ENCODE results near the gene SMC3. TPM values are rescaled to one million over a fixed set of nuclear protein-coding genes. Genes with fewer than 3 reads are reported as not detected.
"Not testable (repeated sequence)": the region's sequence is repeated elsewhere in the genome, so short reads cannot be mapped to it uniquely, and the experiment has no call there.

SMC3 gene
- total RNA-seq, 1 donor from 2014 or later: 18.4 TPM

DNA sequence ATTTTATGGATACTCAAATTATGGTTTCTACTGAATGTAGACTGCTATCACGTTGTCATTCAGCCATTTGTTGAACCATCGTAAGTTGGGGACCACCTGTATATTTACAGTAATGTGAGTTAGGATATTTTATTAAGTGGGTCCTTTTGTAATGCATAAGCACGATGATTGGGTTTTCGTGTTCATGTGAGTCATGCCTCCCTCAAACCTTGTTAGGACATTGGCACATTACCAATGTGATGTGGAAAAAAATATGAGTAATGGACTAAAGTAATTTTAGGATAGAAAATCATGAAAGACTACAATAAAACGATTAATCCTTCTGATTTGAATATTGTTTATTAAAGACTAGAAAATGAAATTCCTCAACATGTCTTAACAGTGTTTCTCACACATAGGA is 8.7 kb downstream of the SMC3 start:
- peak; percentile 72 to 74 for DNase-seq (ENCODE audit: low read depth in 2 of 2)

DNA sequence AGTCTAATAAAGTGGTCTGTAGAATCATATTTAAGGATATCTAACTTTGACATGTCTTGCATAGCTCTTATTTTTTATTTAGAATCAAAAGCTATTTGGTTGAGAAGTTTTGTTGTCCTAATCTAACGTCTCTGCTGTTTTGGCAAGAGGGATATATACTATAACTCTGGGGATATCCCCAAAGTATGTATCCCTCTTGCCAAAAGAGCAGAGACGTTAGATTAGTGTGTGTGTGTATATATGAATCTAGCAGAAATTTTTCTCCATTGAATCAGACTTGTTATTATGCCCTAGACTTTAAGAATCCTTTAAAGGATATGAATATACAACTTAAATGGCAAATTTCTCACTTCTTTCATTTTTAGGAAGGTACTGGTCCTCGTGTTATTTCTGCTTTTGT is 9.6 kb downstream of the SMC3 start:
- DNase-seq (ENCODE audit: low read depth in 2 of 2): no peak

DNA sequence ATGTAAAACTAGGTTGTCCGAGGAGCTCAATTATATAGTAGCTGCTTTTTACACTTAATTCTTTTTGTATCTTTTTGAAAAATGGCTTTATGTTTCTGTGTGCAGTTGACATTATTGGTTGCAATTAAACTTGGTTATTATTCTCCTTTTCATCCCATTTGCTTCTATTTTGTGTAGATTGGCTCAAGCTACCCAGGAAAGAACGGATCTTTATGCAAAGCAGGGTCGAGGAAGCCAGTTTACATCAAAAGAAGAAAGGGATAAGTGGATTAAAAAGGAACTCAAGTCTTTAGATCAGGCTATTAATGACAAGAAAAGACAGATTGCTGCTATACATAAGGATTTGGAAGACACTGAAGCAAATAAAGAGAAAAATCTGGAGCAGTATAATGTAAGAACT is 16.5 kb downstream of the SMC3 start:
- DNase-seq (ENCODE audit: low read depth in 2 of 2): no peak

DNA sequence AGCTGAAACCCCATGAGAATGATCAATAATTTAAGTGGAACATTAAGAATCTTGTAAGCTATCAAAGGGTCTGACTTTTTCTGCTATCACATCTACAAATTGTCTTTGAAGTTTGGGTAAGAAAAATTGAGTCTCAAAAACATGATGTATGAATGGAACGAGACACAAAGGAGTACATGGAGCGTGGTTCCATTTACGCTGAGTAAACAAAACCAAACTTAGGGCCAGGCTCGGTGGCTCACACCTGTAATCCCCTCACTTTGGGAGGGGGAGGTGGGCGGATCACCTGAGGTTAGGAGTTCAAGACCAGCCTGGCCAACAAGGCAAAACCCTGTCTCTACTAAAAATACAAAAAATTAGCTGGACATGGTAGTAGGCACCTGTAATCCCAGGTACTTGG is 24.3 kb downstream of the SMC3 start:
- no peak for DNase-seq (ENCODE audit: low read depth in 2 of 2)

DNA sequence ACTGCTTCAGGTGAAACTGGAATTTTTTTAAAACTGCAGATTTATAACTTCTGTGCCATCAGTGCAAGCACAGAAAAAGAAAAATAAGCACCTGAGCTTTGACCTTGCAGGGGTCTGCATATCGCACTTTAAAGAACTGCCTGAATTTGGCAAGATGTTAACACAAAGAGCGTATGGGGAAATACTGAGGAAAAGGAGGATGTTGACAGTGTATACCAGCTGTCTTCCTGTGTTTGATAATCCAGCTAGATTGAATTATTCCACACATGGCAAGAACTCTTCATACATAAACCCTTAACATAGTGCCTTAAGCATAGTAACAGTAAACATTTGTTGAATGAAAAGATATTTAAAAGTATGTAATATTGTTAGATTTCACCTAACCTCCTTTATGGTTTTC is 30.0 kb downstream of the SMC3 start:
- peak in 1 of 2 donors; percentile 41 for DNase-seq (ENCODE audit: low read depth in 2 of 2)

DNA sequence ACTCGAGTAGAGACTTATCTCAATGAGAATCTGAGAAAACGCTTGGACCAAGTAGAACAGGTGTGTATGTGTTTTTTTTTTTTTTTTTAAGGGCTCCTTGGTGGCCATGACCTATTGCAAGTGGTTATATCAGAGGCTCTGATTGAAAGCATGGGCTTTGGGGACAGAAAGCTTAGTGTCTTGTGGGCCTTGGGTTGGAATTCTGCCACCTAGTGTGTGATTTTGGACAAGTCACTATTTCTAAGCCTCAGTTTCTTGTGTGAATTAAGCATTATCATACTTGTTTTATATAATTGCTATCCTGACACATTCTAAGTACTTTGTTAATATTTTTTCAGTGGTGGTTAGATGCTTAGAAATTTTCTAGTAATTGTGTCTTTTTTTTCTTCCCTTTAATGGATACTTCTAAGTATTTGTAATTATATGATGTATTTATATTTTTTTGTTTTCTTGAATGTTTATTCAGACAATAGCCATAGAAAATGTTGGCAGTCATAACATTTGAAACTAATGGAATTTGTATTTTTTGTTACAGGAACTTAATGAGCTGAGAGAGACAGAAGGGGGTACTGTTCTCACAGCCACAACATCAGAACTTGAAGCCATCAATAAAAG is 33.1 kb downstream of the SMC3 start:
- peak; percentile 70 to 78 for DNase-seq (ENCODE audit: low read depth in 2 of 2)

DNA sequence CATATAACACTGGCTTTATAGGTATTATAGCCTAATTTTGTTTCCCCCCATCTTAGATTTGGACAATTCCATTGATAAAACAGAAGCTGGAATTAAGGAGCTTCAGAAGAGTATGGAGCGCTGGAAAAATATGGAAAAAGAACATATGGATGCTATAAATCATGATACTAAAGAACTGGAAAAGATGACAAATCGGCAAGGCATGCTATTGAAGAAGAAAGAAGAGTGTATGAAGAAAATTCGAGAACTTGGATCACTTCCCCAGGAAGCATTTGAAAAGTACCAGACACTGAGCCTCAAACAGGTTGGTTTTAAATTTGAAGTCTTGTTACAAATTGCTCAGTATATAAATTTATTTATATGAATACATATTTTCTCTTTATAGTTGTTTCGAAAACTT is 34.1 kb downstream of the SMC3 start:
- no peak for DNase-seq (ENCODE audit: low read depth in 2 of 2)

DNA sequence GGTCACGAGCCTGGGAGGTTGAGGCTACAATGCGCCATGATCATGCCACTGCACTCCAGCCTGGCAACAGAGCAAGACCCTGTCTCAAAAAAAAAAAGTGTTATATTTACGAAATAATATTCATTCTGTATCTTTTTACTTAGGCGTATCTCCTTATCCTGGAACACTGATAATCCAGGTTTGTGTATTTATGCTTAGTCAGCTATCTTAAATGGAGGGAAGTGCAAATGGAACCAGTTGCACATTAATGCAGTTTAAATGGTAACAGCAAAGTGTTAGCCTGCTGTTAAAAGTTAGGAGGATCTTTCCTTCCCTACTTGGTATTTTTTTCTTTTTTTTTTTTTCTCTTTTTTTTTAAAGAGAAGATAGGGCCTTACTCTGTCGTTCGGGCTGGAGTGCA is 40.6 kb downstream of the SMC3 start:
- no peak for DNase-seq (ENCODE audit: low read depth in 2 of 2)

DNA sequence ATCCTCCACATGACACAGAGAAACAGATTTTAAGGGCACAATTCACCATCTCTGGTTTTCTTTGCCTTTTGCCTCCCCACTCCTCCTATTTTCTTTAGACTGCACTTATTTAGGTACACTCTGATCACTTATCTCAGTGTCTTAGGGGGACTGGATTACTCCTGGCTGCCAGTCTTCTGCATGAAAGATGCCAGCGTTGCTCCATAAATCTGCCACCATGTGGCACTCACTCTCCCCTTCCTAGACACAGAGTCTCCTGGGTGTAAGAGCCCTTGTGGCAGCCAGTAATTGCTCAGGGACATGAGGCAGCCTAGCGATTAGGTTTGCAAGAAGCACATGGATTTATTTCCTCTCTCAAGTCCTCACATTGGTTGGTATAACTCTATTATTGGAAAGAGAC is 42.1 kb downstream of the SMC3 start:
- no peak for DNase-seq (ENCODE audit: low read depth in 2 of 2)

DNA sequence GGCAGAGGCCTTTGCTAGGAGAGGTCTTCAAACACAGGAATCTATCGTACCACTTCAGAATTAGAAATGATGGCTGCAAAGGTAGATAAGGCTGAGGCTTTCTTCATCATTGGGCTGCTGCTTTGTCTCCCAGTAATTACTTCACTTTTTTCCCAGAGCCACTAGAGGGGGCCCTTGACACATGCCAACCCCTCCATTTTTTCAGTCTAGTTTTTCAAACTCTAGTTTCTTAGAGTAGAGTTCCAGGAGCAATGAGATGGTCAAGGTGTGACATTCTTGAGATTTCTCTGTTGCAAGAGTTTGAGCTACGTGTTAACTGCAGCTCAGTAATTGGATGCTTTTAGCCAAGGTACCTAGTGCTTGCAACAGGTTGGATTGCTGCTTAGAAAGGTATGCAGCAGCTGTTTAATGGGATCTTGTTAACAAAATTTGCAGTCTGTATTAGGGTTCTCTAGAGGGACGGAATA is 42.8 kb downstream of the SMC3 start:
- DNase-seq (ENCODE audit: low read depth in 2 of 2): peak; percentile 21 to 55

DNA sequence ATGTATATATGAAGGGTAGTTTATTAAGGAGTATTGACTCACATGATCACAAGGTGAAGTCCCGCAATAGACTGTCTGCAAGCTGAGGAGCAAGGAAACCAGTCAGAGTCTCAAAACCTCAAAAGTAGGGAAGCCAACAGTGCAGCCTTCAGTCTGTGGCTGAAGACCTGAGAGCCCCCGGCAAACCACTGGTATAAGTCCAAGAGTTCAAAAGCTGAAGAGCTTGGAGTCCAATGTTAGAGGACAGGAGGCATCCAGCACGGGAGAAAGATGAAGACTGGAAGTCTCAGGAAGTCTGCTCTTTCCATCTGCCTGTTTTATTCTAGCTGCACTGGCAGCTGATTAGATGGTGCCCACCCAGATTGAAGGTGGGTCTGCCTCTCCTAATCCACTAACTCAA is 43.3 kb downstream of the SMC3 start:
- DNase-seq (ENCODE audit: low read depth in 2 of 2): not testable (repeated sequence)

DNA sequence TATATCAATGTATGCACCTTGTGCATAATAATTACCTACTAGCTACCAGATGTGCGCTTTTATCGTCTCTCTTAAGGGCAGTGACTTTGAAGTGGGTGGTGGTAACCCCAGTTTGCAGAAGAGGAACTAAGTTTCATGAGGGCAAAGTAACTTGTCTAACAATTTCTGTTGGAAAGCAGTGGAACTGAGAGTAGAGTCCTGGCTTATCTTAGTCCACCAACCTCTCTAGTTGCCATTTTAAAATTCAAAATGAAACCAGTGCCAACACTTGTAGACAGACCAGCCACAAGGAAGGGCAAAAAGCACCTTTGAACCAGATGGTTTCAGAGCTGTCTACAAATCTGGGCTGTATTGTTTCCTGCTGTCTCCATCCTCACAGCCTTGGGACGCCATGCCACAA is 44.6 kb downstream of the SMC3 start:
- no peak for DNase-seq (ENCODE audit: low read depth in 2 of 2)

DNA sequence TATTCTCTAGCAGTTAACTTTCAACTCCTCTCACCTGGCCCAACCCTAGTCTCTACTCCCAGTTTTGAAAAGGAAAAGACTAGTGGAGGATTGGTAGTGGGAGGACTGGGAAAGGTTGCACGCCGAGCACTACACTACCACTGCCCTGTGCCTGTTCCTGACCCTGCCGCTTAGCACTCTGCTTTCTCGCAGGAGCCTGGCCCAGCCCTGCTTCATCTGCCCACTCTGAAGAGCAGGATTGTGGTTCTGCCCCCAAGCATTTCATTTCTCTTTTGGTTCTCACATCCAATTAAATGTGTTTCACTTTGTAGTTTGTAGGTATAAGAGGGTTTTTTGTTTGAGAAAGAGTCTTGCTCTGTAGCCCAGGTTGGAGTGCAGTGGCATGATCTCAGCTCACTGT is 45.1 kb downstream of the SMC3 start:
- no peak for DNase-seq (ENCODE audit: low read depth in 2 of 2)

DNA sequence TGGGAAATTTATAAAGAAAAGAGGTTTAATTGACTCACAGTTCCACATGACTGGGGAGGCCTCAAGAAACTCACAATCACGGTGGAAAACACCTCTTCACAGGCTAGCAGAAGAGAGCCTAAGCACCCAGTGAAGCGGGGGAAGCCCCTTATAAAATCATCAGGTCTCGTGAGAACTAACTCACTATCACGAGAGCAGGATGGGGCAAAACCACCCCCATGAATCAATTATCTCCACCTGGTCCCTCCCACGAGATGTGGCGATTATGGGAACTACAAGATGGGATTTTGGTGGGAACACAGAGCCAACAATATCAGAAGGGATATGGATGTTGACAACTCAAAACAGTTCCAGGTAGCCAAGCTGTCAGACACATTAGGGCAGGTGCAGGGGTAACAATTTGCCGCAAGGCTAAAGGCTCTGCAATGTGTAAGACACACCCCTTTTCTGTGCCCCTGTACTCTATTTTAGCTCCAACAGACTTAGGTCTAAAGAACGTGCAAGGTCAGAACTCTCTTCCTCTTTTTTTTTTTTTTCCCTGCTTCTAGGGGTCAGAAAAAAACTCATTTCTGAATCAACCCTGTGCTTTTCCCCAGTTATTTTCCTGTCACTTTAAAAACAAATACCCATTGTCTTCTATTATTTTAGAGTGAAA is 46.0 kb downstream of the SMC3 start:
- no peak for DNase-seq (ENCODE audit: low read depth in 2 of 2)

DNA sequence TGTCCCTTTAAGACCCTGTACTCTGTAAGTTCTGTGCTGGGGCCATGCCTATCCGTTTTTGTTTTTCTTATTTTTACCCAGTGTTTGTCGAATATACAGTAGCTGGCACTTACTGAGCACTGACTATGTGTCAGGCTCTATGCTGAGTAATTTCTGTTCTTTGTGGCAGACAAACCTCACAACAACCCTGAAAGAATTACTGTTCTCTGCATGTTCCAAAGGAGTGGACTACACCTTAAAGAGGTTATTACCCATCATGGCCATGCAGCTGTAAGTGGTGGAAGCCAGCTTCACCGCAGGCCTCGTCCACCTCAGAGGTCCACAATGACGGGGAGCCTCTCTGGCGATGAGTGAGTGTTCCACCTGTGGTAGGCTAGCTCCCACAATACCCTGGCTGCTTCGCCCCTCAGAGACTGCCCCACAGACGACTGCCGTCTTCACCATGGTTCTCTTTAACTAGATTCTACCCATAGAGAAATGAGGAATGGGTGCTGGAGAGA is 46.6 kb downstream of the SMC3 start:
- no peak for DNase-seq (ENCODE audit: low read depth in 2 of 2)

DNA sequence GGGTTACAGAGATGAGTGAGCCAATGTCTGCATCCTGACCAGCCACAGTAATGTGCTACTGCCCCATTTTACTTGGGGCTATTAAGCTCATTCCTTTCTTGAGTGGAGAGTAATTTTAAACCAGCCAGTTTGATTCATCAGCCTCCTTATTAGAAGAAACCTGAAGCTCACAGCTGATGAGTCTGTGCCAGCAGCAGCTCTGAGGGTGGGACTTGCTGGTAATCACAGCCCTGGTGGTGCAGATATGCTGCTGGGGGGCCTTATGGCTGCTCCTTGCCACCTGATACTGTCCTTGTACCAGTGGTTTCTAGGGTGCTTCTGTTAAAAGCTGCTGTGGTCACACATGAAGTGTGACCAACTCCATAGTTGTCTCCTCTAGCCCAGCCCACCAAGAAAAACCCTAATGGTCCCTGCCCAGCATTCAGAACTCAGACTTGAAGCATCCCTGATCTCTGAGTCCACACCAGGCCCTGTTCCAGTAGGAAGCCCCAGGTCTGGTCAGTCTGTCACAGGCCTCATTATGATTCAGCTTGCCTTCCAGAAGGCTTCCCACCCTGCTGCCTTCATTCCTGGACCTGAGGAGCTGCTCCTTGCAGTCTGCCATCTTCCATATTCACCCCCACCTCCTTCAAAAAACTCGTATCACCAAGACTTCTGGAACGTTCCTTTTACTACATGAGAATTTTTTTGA is 47.7 kb downstream of the SMC3 start:
- DNase-seq (ENCODE audit: low read depth in 2 of 2): no peak

DNA sequence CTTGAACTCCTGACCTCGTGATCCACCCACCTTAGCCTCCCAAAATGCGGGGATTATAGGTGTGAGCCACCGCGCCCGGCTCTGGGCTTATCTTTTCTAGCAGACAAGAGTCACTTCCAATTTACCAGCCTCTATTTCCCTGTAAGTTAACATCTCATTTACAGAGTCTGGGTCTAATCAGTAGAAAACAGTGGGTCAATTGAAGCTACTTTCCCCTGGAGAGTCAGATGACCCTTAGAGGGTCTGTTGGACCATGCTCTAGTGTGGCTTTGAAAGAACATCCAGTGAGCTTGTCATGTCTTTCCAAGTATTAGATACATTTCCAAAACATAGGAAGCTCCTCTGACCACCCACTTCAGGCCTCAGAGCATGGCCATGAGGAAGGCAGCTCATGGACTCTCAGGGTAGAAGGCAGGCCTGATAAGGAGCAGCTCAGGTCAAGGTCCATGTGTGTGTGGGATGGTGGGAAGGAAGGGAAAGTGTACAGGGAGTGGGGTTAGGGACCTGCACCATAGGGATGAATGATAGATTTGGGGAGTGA is 49.1 kb downstream of the SMC3 start:
- DNase-seq (ENCODE audit: low read depth in 2 of 2): no peak

DNA sequence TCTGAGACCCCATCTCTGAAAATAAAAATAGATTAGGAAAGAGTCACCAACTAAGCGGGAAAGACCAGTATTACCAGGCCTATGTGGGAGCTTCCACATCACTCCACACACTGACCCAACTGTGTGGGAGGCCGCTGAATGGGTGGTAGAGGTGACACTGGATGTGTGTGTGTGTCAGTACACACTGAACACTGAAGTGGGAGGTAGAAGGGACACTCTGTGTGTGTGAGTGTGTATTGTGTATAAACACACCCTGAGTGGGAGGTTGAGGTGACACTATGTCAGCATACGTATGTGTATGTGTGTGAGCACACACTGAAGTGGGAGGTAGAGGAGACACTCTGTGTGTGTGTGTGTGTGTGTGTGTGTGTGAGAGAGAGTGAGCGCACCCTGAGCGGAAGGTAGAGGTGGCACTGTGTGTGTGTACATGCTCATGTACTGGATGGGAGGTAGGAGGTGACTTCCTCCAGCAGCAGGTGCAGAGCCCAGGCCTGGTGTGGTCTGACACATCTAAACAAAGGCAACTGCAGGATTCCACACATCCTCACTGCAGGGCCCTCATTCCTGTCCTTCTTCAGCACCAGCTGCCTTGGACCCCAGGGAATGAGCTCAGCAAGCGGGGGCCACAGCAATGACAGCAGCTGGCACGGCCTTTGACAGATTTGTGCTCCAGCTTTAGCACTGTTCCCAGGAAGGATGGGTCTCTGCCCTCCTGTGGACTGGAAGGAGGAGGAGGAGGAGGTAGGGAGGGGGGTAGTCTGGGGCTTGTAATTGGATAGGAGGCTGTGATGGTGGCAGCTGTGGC is 50.1 kb downstream of the SMC3 start:
- no peak for DNase-seq (ENCODE audit: low read depth in 2 of 2)

DNA sequence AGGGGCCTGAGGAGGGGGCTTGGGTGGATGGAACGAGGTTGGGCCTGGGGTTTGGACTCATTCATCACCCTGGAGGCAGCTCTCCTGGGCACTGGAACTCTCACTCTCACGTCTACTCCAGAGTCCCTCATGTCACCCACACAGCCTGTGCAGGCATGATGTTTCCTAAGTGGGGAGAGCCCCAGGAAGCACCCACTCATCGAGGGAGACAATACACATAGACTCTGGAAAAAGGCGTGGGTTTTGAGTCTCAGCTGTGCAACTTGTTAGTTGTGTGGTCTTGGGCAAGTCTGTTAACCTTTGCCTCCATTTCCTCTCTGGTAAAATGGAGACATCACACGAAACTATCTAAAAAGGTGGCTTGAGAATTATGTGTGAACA is 50.7 kb downstream of the SMC3 start:
- DNase-seq (ENCODE audit: low read depth in 2 of 2): no peak

DNA sequence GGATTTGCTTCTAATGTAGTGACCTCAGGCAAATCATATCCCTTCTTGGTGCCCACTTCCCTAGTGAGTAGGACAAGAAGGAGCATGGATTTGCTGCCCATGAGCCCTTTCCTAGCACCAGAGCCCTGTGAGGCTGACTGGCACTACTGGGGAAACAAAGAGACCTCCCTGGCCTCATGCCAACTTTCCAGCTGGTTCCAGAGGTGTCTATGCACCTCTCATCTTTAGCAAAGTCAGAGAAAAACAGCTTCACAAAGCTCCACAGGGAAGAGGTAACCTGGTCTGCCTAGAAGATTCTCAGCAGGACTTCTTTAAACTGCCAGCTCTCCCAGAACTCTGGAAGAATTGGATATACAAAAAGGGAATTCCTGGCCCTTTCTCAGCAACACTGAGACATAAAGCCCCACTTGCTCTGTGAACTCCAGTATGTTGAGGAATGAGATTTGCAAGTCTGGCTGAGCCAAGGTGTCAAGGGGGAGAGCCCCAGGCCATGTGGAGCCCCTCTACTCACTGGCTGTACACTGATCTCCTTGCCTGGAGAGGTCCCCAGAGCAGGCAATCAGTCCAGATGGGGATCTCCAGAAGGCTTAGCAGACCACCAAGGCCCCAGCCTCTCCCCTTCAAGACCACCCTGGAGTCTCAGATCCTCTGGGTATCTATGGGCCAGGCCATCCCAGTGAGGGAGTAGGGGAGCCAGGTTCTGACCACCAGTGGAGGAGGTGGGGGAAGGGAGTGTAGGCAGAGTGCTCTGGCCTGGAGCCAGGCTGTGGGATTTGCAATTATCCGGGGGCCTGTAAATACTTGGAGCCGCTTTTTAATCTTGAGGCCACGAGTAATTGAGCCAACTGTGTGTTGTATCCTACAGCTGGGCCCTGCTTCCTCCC is 52.3 kb downstream of the SMC3 start:
- no peak for DNase-seq (ENCODE audit: low read depth in 2 of 2)

DNA sequence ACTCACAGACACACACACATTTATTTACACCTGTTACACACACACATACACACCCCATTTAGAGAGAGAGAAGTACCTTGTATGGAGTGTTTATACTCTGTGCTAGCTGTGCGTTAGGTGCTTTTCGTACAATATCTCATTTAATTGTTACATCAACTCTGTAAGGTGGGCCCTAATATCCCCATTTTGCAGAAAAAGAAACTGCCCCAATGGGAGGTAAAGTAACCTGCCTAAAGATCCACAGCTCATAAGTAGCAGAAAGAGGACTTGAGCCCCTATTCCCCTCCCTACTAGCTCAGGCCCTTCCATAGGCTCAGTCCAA is 52.9 kb downstream of the SMC3 start:
- no peak for DNase-seq (ENCODE audit: low read depth in 2 of 2)
